WTC11 (cell line): ENCODE measurements around the gene MIGA2. TPM values are rescaled to one million over a fixed set of nuclear protein-coding genes. Genes with fewer than 3 reads are reported as not detected.

Source experiments
- ATAC-seq: fragments of 200-7000 bp; cut with Tn5 transposase; 2 replicates; pipeline ENCODE4 v1.10.0; 2021; ENCODE audit warnings: mild to moderate bottlenecking, moderate library complexity
- CTCF ChIA-PET: fragments of 300-600 bp; sonication (Branson Sonifier 250); formaldehyde crosslinking; loops from one replicate; lab custom pipeline; 2021; ENCODE audit warnings: antibody characterized with exemption; lab: Charles Lee
- POLR2A ChIA-PET: fragments of 350-600 bp; sonication (Branson Sonifier 250); formaldehyde crosslinking; loops from one replicate; lab custom pipeline; 2021; ENCODE audit warnings: antibody characterized with exemption; lab: Charles Lee
- DNase-seq: peaks from one replicate; pipeline ENCODE4 v3.0.0; 2021; ENCODE audit warnings: low spot score
- H3K27ac Mint-ChIP-seq: 2 replicates; pipeline ENCODE4 v1.8.0; 2021; ENCODE audit warnings: mixed read lengths
- H3K27me3 Mint-ChIP-seq: 2 replicates; pipeline ENCODE4 v1.8.0; 2021; ENCODE audit warnings: low read depth, mild to moderate bottlenecking, moderate library complexity, mixed read lengths
- H3K36me3 Mint-ChIP-seq: 2 replicates; pipeline ENCODE4 v1.8.0; 2021; ENCODE audit warnings: mixed read lengths
- H3K4me1 Mint-ChIP-seq: 2 replicates; pipeline ENCODE4 v1.8.0; 2022; ENCODE audit warnings: mixed read lengths
- H3K4me3 Mint-ChIP-seq: 2 replicates; pipeline ENCODE4 v1.8.0; 2021; ENCODE audit warnings: mild to moderate bottlenecking, moderate library complexity, mixed read lengths
- H3K9me3 Mint-ChIP-seq: 2 replicates; pipeline ENCODE4 v1.8.0; 2021; ENCODE audit warnings: mixed read lengths
- CBFB ChIP-seq: sonication (generic); formaldehyde crosslinking; IDR thresholded peaks from 2 replicates; pipeline ENCODE4 v1.8.1; 2022; ENCODE audit warnings: mild to moderate bottlenecking, low read depth, missing genetic modification reagents
- CREM ChIP-seq: sonication (generic); formaldehyde crosslinking; IDR thresholded peaks from 2 replicates; pipeline ENCODE4 v1.8.1; 2022; ENCODE audit warnings: mild to moderate bottlenecking, missing genetic modification reagents, moderate library complexity
- FOXJ3 ChIP-seq: sonication (generic); formaldehyde crosslinking; IDR thresholded peaks from 2 replicates; pipeline ENCODE4 v1.9.0; 2021; ENCODE audit warnings: missing genetic modification reagents, mild to moderate bottlenecking, borderline replicate concordance
- GTF2I ChIP-seq: fragments of 250-450 bp; sonication (Bioruptor Pico); conservative IDR thresholded peaks from 2 replicates; pipeline ENCODE4 v1.4.0; 2021; ENCODE audit warnings: mild to moderate bottlenecking
- MXD4 ChIP-seq: fragments of 250-450 bp; sonication (Bioruptor Pico); IDR thresholded peaks from 2 replicates; pipeline ENCODE4 v1.8.0; 2021; ENCODE audit warnings: mild to moderate bottlenecking, moderate library complexity, borderline replicate concordance
- MYBL2 ChIP-seq: sonication (generic); formaldehyde crosslinking; IDR thresholded peaks from 2 replicates; pipeline ENCODE4 v1.8.1; 2023; ENCODE audit warnings: mild to moderate bottlenecking, moderate library complexity, missing genetic modification reagents
- NR2C2 ChIP-seq: sonication (generic); formaldehyde crosslinking; IDR thresholded peaks from 2 replicates; pipeline ENCODE4 v1.8.0; 2022; ENCODE audit warnings: mild to moderate bottlenecking, missing genetic modification reagents
- NR3C1 ChIP-seq: sonication (generic); formaldehyde crosslinking; conservative IDR thresholded peaks from 2 replicates; pipeline ENCODE4 v1.8.1; 2023; ENCODE audit warnings: low read depth, mild to moderate bottlenecking, missing genetic modification reagents
- OVOL2 ChIP-seq: fragments of 250-450 bp; sonication (Bioruptor Pico); IDR thresholded peaks from 2 replicates; pipeline ENCODE4 v1.9.0; 2021; ENCODE audit warnings: mild to moderate bottlenecking, borderline replicate concordance
- RORB ChIP-seq: fragments of 250-450 bp; sonication (Bioruptor Pico); IDR thresholded peaks from 2 replicates; pipeline ENCODE4 v1.9.0; 2021; ENCODE audit warnings: mild to moderate bottlenecking
- ZBTB21 ChIP-seq: sonication (generic); formaldehyde crosslinking; IDR thresholded peaks from 2 replicates; pipeline ENCODE4 v1.8.1; 2023; ENCODE audit warnings: mild to moderate bottlenecking, missing genetic modification reagents, borderline replicate concordance
- ZNF121 ChIP-seq: sonication (generic); formaldehyde crosslinking; IDR thresholded peaks from 2 replicates; pipeline ENCODE4 v1.8.0; 2023; ENCODE audit warnings: missing genetic modification reagents
- ZNF138 ChIP-seq: sonication (generic); formaldehyde crosslinking; conservative IDR thresholded peaks from 2 replicates; pipeline ENCODE4 v1.8.1; 2022; ENCODE audit warnings: mild to moderate bottlenecking, moderate library complexity, missing genetic modification reagents
- ZNF263 ChIP-seq: sonication (generic); formaldehyde crosslinking; IDR thresholded peaks from 2 replicates; pipeline ENCODE4 v1.8.1; 2022; ENCODE audit warnings: low read depth, mild to moderate bottlenecking, moderate library complexity, missing genetic modification reagents
- total RNA-seq: library from RNA; stranded (reverse); gene quantifications from 3 replicates; pipeline ENCODE4 v1.2.3, GENCODE V29; 2021
- TF ChIP-seq, protein P1 (sequence below): sonication (generic); formaldehyde crosslinking; IDR thresholded peaks from 2 replicates; pipeline ENCODE4 v1.8.1; 2023; ENCODE audit warnings: mild to moderate bottlenecking, missing genetic modification reagents
- TF ChIP-seq, protein P2 (sequence below): fragments of 250-450 bp; sonication (Bioruptor Pico); IDR thresholded peaks from 2 replicates; pipeline ENCODE4 v1.8.0; 2021; ENCODE audit warnings: mild to moderate bottlenecking
- TF ChIP-seq, protein P3 (sequence below): sonication (generic); formaldehyde crosslinking; IDR thresholded peaks from 2 replicates; pipeline ENCODE4 v1.8.0; 2023; ENCODE audit warnings: missing genetic modification reagents
- TF ChIP-seq, protein P4 (sequence below): sonication (generic); formaldehyde crosslinking; IDR thresholded peaks from 2 replicates; pipeline ENCODE4 v1.8.0; 2022; ENCODE audit warnings: mild to moderate bottlenecking, missing genetic modification reagents
- TF ChIP-seq, protein P5 (sequence below): fragments of 250-450 bp; sonication (Bioruptor Pico); IDR thresholded peaks from 2 replicates; pipeline ENCODE4 v1.9.0; 2021; ENCODE audit warnings: moderate library complexity, mild to moderate bottlenecking, inconsistent platforms, borderline replicate concordance
- TF ChIP-seq, protein P6 (sequence below): sonication (generic); formaldehyde crosslinking; IDR thresholded peaks from 2 replicates; pipeline ENCODE4 v1.8.1; 2022; ENCODE audit warnings: mild to moderate bottlenecking, moderate library complexity, missing genetic modification reagents

Gene MIGA2
- total RNA-seq, 1 experiment from 2014 or later = 61.7 TPM

DNA sequence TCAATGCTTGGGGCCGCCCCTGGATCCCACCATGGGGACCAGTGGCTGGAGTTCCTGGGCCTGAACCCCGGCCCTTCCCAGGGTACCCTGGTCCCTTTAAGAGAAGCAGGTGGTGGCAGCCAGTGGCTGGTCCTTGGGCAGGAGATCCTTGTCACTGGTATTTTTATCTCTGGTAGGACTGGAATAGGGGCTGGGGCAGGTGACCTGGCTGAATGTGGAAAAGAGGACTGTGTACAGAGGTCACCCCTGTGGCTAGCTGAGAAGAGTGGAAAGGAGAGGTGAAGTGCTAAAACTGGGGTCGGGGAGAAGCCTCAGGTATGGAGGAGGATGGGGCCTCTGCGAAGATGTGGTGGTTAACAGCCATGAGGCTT, 67.2 kb downstream of the MIGA2 start:
- H3K27me3 Mint-ChIP-seq = peaks cover 15% of the 10 kb centered on the region
- no peak for TF ChIP-seq CBFB (CRISPR knock-in tag)
- TF ChIP-seq NR2C2 (CRISPR knock-in tag) = no peak
- TF ChIP-seq ZBTB21 = no peak
- TF ChIP-seq GTF2I (CRISPR knock-in tag) = no peak
- TF ChIP-seq MXD4 (CRISPR knock-in tag) = no peak
- TF ChIP-seq ZNF121 (CRISPR knock-in tag) = no peak
- TF ChIP-seq MYBL2 (CRISPR knock-in tag) = no peak
- ATAC-seq (no peak), DNase-seq (no peak)
- H3K36me3 Mint-ChIP-seq = no peaks in the 10 kb centered on the region
- ChIA-PET POLR2A (no interaction called here), CTCF (interaction anchor here (0.8 to 2.1 kb wide), 10 partner anchors 8 to 232 kb away, joined by 3 to 18 read pairs (median 4); partner anchors contain the start of genes PTPA and SH3GLB2)
- H3K9me3 Mint-ChIP-seq = no peaks in the 10 kb centered on the region
- no peak overlapping the region for H3K4me3 Mint-ChIP-seq
- peaks cover 6% of the 10 kb centered on the region for H3K4me1 Mint-ChIP-seq
- no peak overlapping the region for H3K27ac Mint-ChIP-seq

DNA sequence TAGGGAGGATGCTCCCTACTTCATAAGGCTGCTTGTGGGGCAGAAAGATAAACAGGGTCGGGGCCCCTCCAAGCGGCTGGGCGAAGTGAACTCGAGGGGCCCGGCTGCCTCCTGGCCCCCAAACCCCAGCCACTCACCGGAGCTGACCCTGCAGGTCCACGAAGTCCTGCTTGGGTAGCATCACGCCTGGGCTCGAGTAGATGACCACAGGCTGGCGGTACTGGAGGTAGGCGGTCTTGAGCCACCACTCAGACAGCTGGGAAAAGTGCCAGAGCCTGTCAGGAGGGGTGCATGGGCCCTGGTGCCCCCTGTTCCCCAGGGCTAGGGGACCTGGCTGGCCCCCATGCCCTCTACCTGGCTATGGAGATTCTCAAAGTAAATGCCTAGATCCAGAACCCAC, 67.6 kb downstream of the MIGA2 start:
- no peak for ATAC-seq
- H3K4me3 Mint-ChIP-seq = no peak overlapping the region
- peaks cover 6% of the 10 kb centered on the region for H3K4me1 Mint-ChIP-seq
- H3K36me3 Mint-ChIP-seq = no peaks in the 10 kb centered on the region
- no peak for DNase-seq
- H3K9me3 Mint-ChIP-seq = no peaks in the 10 kb centered on the region
- ChIA-PET POLR2A (no interaction called here), CTCF (interaction anchor here (0.8 to 2.1 kb wide), 6 partner anchors 11 to 216 kb away, joined by 3 to 18 read pairs (median 10); partner anchors contain the start of gene SH3GLB2)
- H3K27me3 Mint-ChIP-seq = peaks cover 20% of the 10 kb centered on the region
- no peak overlapping the region for H3K27ac Mint-ChIP-seq
- TF ChIP-seq, protein P1, sequence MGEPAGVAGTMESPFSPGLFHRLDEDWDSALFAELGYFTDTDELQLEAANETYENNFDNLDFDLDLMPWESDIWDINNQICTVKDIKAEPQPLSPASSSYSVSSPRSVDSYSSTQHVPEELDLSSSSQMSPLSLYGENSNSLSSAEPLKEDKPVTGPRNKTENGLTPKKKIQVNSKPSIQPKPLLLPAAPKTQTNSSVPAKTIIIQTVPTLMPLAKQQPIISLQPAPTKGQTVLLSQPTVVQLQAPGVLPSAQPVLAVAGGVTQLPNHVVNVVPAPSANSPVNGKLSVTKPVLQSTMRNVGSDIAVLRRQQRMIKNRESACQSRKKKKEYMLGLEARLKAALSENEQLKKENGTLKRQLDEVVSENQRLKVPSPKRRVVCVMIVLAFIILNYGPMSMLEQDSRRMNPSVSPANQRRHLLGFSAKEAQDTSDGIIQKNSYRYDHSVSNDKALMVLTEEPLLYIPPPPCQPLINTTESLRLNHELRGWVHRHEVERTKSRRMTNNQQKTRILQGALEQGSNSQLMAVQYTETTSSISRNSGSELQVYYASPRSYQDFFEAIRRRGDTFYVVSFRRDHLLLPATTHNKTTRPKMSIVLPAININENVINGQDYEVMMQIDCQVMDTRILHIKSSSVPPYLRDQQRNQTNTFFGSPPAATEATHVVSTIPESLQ = no peak
- TF ChIP-seq, protein P2, sequence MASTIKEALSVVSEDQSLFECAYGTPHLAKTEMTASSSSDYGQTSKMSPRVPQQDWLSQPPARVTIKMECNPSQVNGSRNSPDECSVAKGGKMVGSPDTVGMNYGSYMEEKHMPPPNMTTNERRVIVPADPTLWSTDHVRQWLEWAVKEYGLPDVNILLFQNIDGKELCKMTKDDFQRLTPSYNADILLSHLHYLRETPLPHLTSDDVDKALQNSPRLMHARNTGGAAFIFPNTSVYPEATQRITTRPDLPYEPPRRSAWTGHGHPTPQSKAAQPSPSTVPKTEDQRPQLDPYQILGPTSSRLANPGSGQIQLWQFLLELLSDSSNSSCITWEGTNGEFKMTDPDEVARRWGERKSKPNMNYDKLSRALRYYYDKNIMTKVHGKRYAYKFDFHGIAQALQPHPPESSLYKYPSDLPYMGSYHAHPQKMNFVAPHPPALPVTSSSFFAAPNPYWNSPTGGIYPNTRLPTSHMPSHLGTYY = no peak
- TF ChIP-seq RORB (no peak), NR3C1 (CRISPR knock-in tag) (no peak), GTF2I (CRISPR knock-in tag) (no peak), ZNF138 (CRISPR knock-in tag) (no peak), NR2C2 (CRISPR knock-in tag) (no peak), FOXJ3 (CRISPR knock-in tag) (no peak), CBFB (CRISPR knock-in tag) (no peak)
- TF ChIP-seq, protein P3, sequence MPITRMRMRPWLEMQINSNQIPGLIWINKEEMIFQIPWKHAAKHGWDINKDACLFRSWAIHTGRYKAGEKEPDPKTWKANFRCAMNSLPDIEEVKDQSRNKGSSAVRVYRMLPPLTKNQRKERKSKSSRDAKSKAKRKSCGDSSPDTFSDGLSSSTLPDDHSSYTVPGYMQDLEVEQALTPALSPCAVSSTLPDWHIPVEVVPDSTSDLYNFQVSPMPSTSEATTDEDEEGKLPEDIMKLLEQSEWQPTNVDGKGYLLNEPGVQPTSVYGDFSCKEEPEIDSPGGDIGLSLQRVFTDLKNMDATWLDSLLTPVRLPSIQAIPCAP (CRISPR knock-in tag) = no peak
- TF ChIP-seq, protein P4, sequence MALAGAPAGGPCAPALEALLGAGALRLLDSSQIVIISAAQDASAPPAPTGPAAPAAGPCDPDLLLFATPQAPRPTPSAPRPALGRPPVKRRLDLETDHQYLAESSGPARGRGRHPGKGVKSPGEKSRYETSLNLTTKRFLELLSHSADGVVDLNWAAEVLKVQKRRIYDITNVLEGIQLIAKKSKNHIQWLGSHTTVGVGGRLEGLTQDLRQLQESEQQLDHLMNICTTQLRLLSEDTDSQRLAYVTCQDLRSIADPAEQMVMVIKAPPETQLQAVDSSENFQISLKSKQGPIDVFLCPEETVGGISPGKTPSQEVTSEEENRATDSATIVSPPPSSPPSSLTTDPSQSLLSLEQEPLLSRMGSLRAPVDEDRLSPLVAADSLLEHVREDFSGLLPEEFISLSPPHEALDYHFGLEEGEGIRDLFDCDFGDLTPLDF (CRISPR knock-in tag) = no peak

DNA sequence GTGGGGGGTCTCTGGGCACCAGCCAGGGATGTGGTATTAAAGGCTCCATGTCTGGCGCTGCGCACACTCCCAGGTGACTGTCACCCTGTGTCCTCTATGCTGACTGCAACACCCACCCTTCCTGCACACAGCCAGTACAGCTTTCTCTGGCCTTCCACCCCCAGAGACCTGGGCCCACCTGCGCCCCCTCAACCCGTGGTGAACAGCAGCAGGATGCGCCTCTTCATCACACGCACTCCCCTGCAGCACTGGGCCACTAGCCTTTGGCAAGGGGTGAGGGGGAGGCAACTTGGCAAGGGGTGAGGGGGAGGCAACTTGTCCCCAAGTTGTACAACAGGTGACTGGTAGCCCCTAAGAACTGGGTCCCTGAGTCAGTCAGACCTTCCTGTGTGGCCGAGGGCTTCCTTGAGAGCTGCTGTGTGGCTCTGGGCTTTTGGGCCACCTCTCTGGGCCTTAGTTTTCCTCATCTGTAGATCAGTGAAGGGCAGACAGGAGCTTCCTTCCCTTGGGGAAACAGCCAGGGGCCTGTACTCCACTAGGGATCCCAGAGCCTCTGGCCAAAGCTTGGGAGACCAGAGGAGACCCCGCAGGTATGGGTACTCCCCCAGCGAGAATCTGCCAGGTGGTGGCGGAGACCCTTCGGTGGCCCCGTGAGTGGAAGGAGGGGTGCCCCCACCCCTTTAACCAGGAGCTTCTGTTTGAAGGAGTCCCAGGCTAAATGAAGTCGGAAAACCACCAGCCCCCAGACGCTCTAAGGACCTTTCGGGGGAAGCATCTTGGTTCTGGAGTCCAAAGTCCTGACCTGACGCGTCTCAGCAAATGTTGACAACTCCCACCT, 69.7 kb downstream of the MIGA2 start:
- ATAC-seq (no peak), DNase-seq (no peak)
- H3K27ac Mint-ChIP-seq = no peak overlapping the region
- no peaks in the 10 kb centered on the region for H3K36me3 Mint-ChIP-seq
- no peak overlapping the region for H3K4me3 Mint-ChIP-seq
- POLR2A ChIA-PET = interaction anchor here (0.6 kb wide), 1 partner anchor 354 kb away, joined by 3 read pairs; no protein-coding TSS in a partner anchor
- H3K9me3 Mint-ChIP-seq = no peaks in the 10 kb centered on the region
- peaks cover 23% of the 10 kb centered on the region for H3K27me3 Mint-ChIP-seq
- H3K4me1 Mint-ChIP-seq = peaks cover 9% of the 10 kb centered on the region
- CTCF ChIA-PET = interaction anchor here (0.7 to 1.5 kb wide), 3 partner anchors 9 to 33 kb away, joined by 3 to 8 read pairs (median 3); no protein-coding TSS in a partner anchor
- TF ChIP-seq OVOL2 (CRISPR knock-in tag) (no peak), ZNF263 (CRISPR knock-in tag) (no peak), CREM (CRISPR knock-in tag) (no peak)
- TF ChIP-seq, protein P3 (CRISPR knock-in tag) = no peak
- TF ChIP-seq, protein P5, sequence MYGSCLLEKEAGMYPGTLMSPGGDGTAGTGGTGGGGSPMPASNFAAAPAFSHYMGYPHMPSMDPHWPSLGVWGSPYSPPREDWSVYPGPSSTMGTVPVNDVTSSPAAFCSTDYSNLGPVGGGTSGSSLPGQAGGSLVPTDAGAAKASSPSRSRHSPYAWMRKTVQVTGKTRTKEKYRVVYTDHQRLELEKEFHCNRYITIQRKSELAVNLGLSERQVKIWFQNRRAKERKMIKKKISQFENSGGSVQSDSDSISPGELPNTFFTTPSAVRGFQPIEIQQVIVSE = no peak
- TF ChIP-seq, protein P6, sequence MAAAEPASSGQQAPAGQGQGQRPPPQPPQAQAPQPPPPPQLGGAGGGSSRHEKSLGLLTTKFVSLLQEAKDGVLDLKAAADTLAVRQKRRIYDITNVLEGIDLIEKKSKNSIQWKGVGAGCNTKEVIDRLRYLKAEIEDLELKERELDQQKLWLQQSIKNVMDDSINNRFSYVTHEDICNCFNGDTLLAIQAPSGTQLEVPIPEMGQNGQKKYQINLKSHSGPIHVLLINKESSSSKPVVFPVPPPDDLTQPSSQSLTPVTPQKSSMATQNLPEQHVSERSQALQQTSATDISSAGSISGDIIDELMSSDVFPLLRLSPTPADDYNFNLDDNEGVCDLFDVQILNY (CRISPR knock-in tag) = no peak
